H54 (cell line): ENCODE data around the gene DUSP2.

Source experiments
- DNase-seq: peaks from one replicate; pipeline ENCODE4 v3.0.0; 2011; ENCODE audit warnings: low spot score, mixed read lengths; ENCODE audit not compliant: insufficient read length
- FAIRE-seq: peaks from 3 replicates; lab custom pipeline; 2011; peaks lifted over from hg19 to GRCh38; lab: Jason Lieb, UNC
- POLR2A ChIP-seq: IDR thresholded peaks from 2 replicates; pipeline ENCODE4 v1.6.1; 2011; ENCODE audit warnings: low read depth, mild to moderate bottlenecking, low read length

DUSP2 gene

GRCh38 chr2:96124406-96125265 is 20.6 kb downstream of the DUSP2 start:
- no peak for DNase-seq
- FAIRE-seq = no peak
- no peak for TF ChIP-seq POLR2A

GRCh38 chr2:96123936-96124335 is 21.3 kb downstream of the DUSP2 start:
- DNase-seq = no peak
- no peak for FAIRE-seq
- no peak for TF ChIP-seq POLR2A

GRCh38 chr2:96123290-96123689 is 21.9 kb downstream of the DUSP2 start:
- DNase-seq (no peak), FAIRE-seq (no peak)
- no peak for TF ChIP-seq POLR2A

GRCh38 chr2:96122391-96122790 is 22.8 kb downstream of the DUSP2 start:
- DNase-seq = no peak
- TF ChIP-seq POLR2A = no peak
- no peak for FAIRE-seq

- no peak for TF ChIP-seq POLR2A
- no peak for DNase-seq
- no peak for FAIRE-seq
Measured at GRCh38 chr2:96121414-96121813, 23.8 kb downstream of the DUSP2 start.

- no peak for DNase-seq
- FAIRE-seq = no peak
- TF ChIP-seq POLR2A = no peak
Measured at GRCh38 chr2:96120991-96121390, 24.2 kb downstream of the DUSP2 start.

- no peak for DNase-seq
- no peak for FAIRE-seq
Measured at GRCh38 chr2:96120091-96120720, 25.0 kb downstream of the DUSP2 start.

GRCh38 chr2:96119389-96119751 is 25.9 kb downstream of the DUSP2 start:
- no peak for DNase-seq
- FAIRE-seq = no peak
- no peak for TF ChIP-seq POLR2A

More at GRCh38 chr2:96120091-96120720, 25.0 kb downstream of the DUSP2 start:
- no peak for TF ChIP-seq POLR2A

- no peak for DNase-seq
- no peak for TF ChIP-seq POLR2A
- no peak for FAIRE-seq
Measured at GRCh38 chr2:96118698-96119388, 26.4 kb downstream of the DUSP2 start.

GRCh38 chr2:96117701-96118588 is 27.3 kb downstream of the DUSP2 start:
- no peak for FAIRE-seq
- TF ChIP-seq POLR2A = no peak
- DNase-seq = no peak

GRCh38 chr2:96116879-96117533 is 28.2 kb downstream of the DUSP2 start:
- no peak for TF ChIP-seq POLR2A
- DNase-seq (no peak), FAIRE-seq (no peak)

- DNase-seq = no peak
- no peak for TF ChIP-seq POLR2A
- FAIRE-seq = no peak
Measured at GRCh38 chr2:96116424-96116878, 28.8 kb downstream of the DUSP2 start, which contains the start of gene ADRA2B. Gene ADRA2B (minus strand): TSS chr2:96116571. CDS start chr2:96116149, 422 bp downstream.
